Tibial nerve (tissue), 4 donors: ENCODE results near the gene BMP10. TPM values are rescaled to one million over a fixed set of nuclear protein-coding genes. Genes with fewer than 3 reads are reported as not detected.

Experiments used
- DNase-seq, 2 donors: peaks; one replicate each; pipeline ENCODE4 v3.0.0-alpha.2; 2019; ENCODE audit warnings: low spot score in 2 of 2
- H3K27ac ChIP-seq, 4 donors: fragments of 200-600 bp; sonication (generic) in 3 of 4; one replicate each; pipeline ENCODE4 v1.5.1; 2017 to 2019; ENCODE audit warnings: mild to moderate bottlenecking in 1 of 4
- H3K27me3 ChIP-seq, 2 donors: fragments of 200-600 bp; sonication (generic) in 1 of 2; one replicate each; pipeline versions ENCODE4 v1.5.1 to v1.6.0; 2017 to 2019
- H3K36me3 ChIP-seq, 3 donors: fragments of 200-600 bp; sonication (generic); one replicate each; pipeline ENCODE4 v1.5.1; 2018 to 2019
- H3K4me1 ChIP-seq, 4 donors: fragments of 200-600 bp; sonication (generic) in 3 of 4; one replicate each; pipeline ENCODE4 v1.5.1; 2017 to 2019
- H3K4me3 ChIP-seq, 4 donors: fragments of 200-600 bp; sonication (generic) in 3 of 4; one replicate each; pipeline ENCODE4 v1.5.1; 2017 to 2019; ENCODE audit warnings: mild to moderate bottlenecking in 1 of 4, moderate library complexity in 1 of 4
- H3K9me3 ChIP-seq, 4 donors: fragments of 200-600 bp; sonication (generic) in 3 of 4; one replicate each; pipeline ENCODE4 v1.5.1; 2017 to 2019
- EP300 ChIP-seq, 2 donors: sonication (generic); formaldehyde crosslinking; IDR thresholded peaks; one replicate each; pipeline ENCODE4 v1.6.1; 2017; ENCODE audit warnings: antibody characterized with exemption in 2 of 2, mild to moderate bottlenecking in 1 of 2
- POLR2A ChIP-seq, 2 donors: fragments of 450-650 bp; IDR thresholded peaks; one replicate each; pipeline ENCODE4 v1.6.1; 2017; ENCODE audit warnings: antibody characterized with exemption in 2 of 2, mild to moderate bottlenecking in 2 of 2, moderate library complexity in 2 of 2
- WGBS, 2 donors: methylation state at CpG; one replicate each; pipeline ENCODE4 v1.1.5; 2018; 5-methylcytosine and 5-hydroxymethylcytosine counted together
- total RNA-seq, 4 donors: library from RNA; depleted of rRNA; stranded (reverse); fragments of >200 nt; gene quantifications; one replicate each; pipeline ENCODE4 v1.1.0, GENCODE V29; 2016
- TF ChIP-seq, protein P1 (sequence below), 5 experiments: fragments of 200-600 bp in 3 of 5; fragments of 450-650 bp in 2 of 5; sonication (generic) in 3 of 5; IDR thresholded peaks; one replicate each; pipeline ENCODE4 v1.5.1; 2016 to 2019; ENCODE audit warnings: antibody characterized with exemption in 5 of 5, mild to moderate bottlenecking in 3 of 5, moderate library complexity in 2 of 5

The BMP10 gene
- total RNA-seq, 4 donors from 2014 or later, result not detected

DNA sequence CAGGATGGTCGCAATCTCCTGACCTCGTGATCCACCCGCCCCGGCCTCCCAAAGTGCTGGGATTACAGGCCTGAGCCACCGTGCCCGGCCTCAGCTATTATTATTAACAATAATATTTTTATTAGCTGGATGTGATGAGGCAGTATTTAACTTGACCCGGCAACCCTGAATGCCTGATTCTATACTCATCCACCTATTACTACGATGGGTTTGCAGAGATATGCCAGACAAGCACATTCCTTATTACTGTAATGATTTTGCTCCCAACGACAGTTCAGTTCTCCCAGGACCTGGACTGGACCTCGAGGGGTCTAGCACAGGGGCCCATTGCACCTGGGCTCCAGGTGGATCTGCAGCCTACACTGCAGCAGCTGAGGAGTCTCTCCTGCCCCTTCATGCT is 32.6 kb downstream of the BMP10 start:
- Histone ChIP-seq H3K4me3 (no peak overlapping the region), H3K27me3 (no peaks in the 10 kb centered on the region), H3K27ac (no peak overlapping the region), H3K36me3 (no peaks in the 10 kb centered on the region), H3K4me1 (peaks cover 0 to 6% (median 1%) of the 10 kb centered on the region in 4 donors), H3K9me3 (no peaks in the 10 kb centered on the region)
- DNase-seq, result no peak
- WGBS, 2 donors, result 71 to 79% methylated on average over 10 of the region's 10 CpGs
- TF ChIP-seq EP300 (IDR thresholded peaks at IDR 0.05), result no peak

- no peak for DNase-seq
- TF ChIP-seq EP300 (IDR thresholded peaks at IDR 0.05) (no peak), POLR2A (IDR thresholded peaks at IDR 0.05) (no peak)
- TF ChIP-seq, protein P1, sequence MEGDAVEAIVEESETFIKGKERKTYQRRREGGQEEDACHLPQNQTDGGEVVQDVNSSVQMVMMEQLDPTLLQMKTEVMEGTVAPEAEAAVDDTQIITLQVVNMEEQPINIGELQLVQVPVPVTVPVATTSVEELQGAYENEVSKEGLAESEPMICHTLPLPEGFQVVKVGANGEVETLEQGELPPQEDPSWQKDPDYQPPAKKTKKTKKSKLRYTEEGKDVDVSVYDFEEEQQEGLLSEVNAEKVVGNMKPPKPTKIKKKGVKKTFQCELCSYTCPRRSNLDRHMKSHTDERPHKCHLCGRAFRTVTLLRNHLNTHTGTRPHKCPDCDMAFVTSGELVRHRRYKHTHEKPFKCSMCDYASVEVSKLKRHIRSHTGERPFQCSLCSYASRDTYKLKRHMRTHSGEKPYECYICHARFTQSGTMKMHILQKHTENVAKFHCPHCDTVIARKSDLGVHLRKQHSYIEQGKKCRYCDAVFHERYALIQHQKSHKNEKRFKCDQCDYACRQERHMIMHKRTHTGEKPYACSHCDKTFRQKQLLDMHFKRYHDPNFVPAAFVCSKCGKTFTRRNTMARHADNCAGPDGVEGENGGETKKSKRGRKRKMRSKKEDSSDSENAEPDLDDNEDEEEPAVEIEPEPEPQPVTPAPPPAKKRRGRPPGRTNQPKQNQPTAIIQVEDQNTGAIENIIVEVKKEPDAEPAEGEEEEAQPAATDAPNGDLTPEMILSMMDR (IDR thresholded peaks at IDR 0.05), result no peak
- Histone ChIP-seq H3K27ac (no peak overlapping the region), H3K9me3 (no peaks in the 10 kb centered on the region), H3K4me3 (no peak overlapping the region), H3K27me3 (no peaks in the 10 kb centered on the region), H3K4me1 (peaks cover 0 to 8% (median 1%) of the 10 kb centered on the region in 4 donors), H3K36me3 (no peaks in the 10 kb centered on the region)
- 67 to 80% methylated on average over 3 of the region's 3 CpGs for WGBS, 2 donors
These were observed 33.3 kb downstream of the BMP10 start for GRCh38 chr2:68837861-68838341.

GRCh38 chr2:68837164-68837860 is 33.9 kb downstream of the BMP10 start:
- TF ChIP-seq EP300 (IDR thresholded peaks at IDR 0.05) (no peak), POLR2A (IDR thresholded peaks at IDR 0.05) (no peak)
- TF ChIP-seq, protein P1 (IDR thresholded peaks at IDR 0.05), result peak; percentile 45 to 68 (median 54)
- 49 to 70% methylated on average over 15 of the region's 15 CpGs for WGBS, 2 donors
- no peaks in the 10 kb centered on the region for H3K27me3 ChIP-seq
- H3K9me3 ChIP-seq, result no peaks in the 10 kb centered on the region
- H3K4me1 ChIP-seq, result peaks cover 0 to 14% (median 4%) of the 10 kb centered on the region in 4 donors
- no peak overlapping the region for H3K27ac ChIP-seq
- peak; percentile 39 to 70 for DNase-seq
- H3K36me3 ChIP-seq, result no peaks in the 10 kb centered on the region
- H3K4me3 ChIP-seq, result no peak overlapping the region

DNA sequence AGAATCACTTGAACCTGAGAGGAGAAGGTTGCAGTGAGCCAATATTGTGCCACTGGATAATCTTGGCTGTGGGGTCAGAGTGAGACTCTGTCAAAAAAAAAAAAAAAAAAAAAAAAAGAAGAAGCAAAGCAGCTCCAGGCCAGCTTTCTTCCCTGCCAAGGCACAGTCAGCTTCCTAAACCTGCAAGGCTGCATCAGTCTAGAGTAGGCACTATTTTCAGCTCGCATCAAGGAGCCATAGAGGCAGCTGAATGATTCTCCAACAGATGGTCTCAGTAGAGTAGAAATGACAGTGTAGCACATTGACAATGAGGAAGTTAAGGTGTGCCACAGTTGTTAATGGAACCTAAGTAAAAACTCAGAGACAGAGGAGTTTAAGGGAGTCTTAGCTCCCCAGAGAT is 35.6 kb downstream of the BMP10 start:
- no peak for DNase-seq
- H3K36me3 ChIP-seq, result no peaks in the 10 kb centered on the region
- H3K4me1 ChIP-seq, result peaks cover 0 to 27% (median 20%) of the 10 kb centered on the region in 4 donors
- H3K9me3 ChIP-seq, result no peaks in the 10 kb centered on the region
- no peak overlapping the region for H3K4me3 ChIP-seq
- H3K27ac ChIP-seq, result no peak overlapping the region
- 68 to 93% methylated on average over 1 of the region's 1 CpG for whole genome bisulfite sequencing, 2 donors
- no peaks in the 10 kb centered on the region for H3K27me3 ChIP-seq
- TF ChIP-seq, protein P1 (IDR thresholded peaks at IDR 0.05), result no peak
- TF ChIP-seq EP300 (IDR thresholded peaks at IDR 0.05) (no peak), POLR2A (IDR thresholded peaks at IDR 0.05) (no peak)

GRCh38 chr2:68834737-68835376 is 36.3 kb downstream of the BMP10 start:
- TF ChIP-seq POLR2A (IDR thresholded peaks at IDR 0.05), result no peak
- TF ChIP-seq, protein P1 (IDR thresholded peaks at IDR 0.05), result no peak
- peak in 1 of 2 donors; percentile 49 for TF ChIP-seq EP300 (IDR thresholded peaks at IDR 0.05)
- Histone ChIP-seq H3K9me3 (no peaks in the 10 kb centered on the region), H3K36me3 (no peaks in the 10 kb centered on the region), H3K4me1 (peaks cover 0 to 33% (median 24%) of the 10 kb centered on the region in 4 donors), H3K27me3 (no peaks in the 10 kb centered on the region), H3K27ac (peak overlapping the region in 1 of 4 donors; percentile 36), H3K4me3 (no peak overlapping the region)
- no peak for DNase-seq
- WGBS, 2 donors, result 72 to 73% methylated on average over 6 of the region's 6 CpGs
